Activated CD8-positive, alpha-beta memory T cell treated with anti-CD3 and anti-CD28 coated beads, Interleukin-2, amount 50 U/mL, for 24 hours (primary cell): Measurements from ENCODE around the gene ATP7B.

ENCODE experiments used
- DNase-seq: peaks from one replicate; pipeline ENCODE4 v3.0.0-alpha.2; 2020; ENCODE audit errors: extremely low read depth

Gene ATP7B

DNA sequence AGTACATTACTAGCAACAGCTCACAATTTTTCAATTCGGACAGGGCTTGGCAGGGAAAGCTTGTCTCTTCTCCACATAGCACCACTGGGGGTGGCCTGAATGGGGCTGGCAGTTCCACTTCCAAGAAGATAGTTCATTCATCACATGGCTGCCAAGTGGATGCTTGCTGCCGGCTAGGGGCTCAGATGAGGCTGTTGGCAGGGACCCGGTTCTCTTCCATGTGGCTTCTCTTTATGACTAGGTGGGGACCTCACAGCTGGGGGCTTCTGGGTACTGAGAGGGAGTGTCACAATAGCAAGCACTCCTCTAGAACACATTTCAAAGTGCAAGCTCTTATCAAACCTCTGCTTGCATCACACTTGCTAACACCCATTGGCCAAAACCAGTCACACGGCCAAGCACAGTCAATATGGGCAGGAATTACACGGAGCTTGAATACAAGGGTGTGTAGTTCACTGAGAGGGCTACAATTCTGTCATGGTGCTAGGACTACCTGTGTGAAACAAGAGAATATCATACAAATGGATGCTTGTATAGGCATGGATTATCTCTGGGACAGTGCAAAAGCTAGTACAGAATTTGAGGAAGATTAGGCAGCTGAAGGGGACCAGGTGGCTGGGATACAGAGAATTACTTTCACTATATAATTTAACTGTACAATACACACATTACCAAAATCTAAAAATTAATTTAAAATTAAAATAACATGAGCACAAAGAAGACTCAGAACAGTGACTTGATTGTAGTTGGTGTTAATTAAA lies 32.3 kb downstream of the ATP7B start:
- no peak for DNase-seq

DNA sequence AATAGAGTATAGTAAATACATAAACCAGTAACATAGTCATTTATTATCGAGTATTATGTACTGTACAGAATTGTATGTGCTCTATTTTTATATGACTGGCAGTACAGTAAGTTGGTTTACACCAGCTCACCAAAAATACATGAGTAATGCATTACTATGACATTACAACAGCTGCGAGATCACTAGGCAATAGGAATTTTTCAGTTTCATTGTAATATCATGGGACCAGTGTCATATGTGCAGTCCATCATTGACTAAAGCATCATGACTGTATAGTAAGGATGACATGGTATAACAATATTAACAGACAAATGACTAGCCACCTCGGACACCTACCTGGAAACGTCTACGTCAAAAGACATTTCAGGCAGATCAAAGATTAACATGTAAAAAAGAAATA lies 33.6 kb downstream of the ATP7B start:
- no peak for DNase-seq

DNA sequence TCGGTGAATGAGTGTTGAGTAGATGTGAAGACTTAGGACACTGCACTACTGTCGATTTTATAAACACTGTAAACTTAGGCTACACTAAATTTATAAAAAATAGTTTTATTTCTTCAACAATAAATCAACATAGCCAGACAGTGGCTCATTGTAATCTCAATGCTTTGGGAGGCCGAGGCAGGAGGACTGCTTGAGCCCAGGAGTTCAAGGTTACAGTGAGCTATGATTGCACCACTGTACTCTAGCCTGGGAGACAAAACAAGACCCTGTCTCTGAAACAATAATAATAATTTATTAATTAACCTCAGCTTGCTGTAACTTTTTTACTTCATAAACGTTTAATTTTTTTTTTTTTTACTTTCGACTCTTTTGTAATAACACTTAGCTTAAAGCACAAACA lies 34.4 kb downstream of the ATP7B start:
- no peak for DNase-seq

DNA sequence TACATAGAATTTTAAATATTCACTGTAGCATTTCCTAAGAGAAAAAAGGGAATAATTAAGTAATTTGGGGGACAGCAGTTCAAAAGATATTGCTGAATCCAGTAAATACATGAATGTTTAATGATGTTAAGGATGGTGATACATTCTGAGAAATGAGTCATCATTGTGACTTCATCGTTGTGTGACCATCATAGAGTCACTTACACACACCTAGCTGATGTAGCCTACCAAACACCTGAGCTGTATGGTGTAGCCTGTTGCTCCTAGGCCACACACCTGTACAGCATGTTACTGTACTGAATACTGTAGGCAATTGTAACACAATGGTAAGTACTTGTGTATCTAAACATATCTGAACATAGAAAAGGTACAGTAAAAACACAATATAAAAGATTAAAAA lies 34.8 kb downstream of the ATP7B start:
- no peak for DNase-seq

DNA sequence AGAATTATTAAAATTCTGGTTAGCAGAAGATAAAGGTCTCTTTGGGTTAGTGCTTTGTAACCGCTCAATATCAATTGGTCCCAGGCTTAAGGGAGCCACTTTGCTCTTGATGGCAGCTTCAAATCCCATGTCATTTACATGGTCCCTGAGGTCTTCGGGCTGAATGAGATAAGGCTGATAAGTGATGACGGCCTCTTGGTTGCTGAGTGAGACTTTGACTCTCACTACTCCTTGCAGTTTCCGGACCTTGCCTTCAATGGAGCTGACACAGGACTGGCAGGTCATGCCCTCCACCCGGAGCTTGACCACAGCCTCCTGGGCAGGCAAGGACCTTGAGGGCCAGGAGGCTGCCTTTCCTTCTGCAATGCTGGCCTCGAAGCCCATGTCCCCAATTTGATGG lies 36.8 kb downstream of the ATP7B start:
- no peak for DNase-seq

DNA sequence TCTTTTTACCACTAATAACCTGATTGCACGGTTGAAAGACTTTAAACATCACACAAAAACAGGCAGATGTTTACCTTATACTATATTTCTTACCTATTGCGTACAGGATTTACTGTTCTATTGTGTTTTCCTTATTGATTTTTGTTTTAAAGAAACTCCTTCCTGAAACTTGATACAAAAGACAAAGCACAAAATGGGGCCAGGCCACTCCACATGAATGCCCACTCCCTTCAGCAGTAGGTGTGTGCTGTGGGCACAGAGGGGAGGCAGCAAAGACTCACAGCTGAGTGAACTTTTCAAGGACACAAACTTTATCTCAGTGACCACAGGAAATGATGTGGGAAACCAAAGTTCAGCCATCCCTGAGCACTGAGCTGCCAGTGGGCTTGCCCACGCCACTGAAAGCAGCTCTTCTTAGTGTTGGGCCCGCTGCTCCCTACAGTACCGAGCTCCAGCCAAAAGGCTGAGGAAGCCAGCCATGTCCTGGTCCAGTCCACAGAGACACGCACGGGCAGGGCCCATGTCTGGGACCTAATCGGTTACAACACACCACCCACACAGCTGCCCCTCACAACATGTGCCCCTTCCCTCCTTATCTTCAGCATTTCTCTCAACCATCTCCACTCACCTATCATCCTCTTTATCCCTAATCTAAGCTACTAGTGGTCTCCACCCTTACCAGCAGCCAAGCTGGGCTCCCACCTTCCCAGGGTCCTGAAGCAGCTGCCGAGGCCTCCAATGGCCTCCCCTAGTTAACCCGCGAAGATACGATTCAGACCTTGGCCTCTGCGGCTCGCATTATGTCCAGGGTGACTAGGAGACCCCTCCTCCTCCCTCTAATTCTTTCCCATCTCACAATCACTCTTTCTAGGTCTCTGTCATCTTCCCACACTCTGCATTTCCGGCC lies 39.5 kb downstream of the ATP7B start:
- no peak for DNase-seq

DNA sequence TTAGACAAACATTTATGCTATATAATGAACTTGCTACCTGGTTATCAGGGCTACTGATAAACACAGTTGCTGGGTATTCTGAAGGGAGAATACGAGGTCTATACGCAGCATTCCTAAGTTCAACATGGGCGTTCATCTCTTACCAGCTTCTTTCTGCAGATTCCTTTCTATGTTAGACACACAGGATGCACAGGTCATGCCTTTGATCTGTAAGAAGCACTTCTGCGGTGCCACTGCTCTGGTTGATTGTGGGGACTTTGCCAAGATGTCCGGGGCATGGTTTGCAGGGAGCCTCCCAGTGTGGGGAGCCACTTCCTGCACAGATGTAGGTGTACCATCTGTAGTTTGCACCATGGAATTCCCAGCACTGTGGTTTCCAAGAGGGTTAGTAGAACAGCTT lies 40.9 kb downstream of the ATP7B start:
- no peak for DNase-seq

DNA sequence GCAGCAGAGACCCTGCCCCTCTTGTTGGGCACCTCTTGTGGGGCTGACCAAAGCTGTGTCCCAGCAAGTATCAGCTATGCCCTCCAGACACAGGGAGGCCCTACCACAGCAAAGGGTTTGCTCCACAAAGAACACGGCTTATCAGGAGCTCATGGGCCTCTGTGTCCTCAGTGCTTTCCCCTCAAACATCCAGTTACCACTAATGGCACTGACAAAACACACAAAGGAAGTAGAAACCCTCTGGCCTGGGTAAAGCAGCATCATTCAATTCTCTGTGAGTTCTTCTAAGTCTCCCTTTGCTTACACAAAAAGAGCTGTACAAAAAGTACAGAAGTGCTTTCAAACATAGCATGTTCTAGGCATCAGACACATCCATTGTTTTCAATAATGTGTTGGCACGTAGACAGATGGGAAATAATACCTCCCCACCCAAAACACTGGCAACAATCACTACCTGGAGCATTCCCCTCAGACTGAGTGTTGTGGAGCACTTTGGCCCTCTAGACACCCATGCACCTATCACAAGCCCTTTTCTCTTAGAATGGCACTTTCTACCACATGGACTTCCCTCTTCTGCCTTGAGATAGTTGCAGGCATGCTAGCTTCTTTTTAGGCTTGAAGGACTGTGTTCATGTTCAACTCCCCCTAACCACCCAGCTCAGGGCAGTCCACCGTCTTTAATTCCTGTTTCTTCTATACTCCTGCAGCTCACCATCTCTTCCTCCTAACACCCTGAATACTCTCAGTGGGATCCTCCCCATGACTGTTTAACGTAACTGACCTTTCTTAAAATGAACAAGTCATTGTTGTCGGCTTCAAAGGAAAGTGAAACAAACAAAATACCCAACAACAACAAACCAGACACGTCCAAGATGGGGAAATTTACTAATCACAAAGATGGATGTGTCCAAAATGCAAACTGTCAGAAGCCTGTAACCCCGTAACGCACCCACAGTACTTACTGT lies 43.5 kb downstream of the ATP7B start:
- DNase-seq, result no peak

DNA sequence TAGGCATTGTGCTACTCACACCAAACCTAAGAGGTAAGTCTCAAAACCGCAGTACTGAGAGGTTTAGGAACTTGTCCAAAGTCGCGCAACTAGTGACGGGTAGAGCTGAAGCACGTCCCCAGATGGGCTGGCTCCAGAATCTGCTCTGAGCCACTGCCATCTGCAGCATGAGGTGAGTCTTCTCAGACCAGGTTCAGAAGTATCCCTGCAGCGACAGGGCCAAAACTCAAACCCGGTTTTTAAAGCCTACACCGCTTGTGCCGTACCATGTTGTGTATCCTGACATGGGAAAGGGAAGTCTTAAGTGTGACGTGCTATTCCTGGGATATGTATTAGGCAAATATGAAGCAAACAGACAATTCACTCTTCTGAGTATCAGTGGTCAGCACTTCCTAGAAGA lies 45.1 kb downstream of the ATP7B start:
- DNase-seq, result no peak

DNA sequence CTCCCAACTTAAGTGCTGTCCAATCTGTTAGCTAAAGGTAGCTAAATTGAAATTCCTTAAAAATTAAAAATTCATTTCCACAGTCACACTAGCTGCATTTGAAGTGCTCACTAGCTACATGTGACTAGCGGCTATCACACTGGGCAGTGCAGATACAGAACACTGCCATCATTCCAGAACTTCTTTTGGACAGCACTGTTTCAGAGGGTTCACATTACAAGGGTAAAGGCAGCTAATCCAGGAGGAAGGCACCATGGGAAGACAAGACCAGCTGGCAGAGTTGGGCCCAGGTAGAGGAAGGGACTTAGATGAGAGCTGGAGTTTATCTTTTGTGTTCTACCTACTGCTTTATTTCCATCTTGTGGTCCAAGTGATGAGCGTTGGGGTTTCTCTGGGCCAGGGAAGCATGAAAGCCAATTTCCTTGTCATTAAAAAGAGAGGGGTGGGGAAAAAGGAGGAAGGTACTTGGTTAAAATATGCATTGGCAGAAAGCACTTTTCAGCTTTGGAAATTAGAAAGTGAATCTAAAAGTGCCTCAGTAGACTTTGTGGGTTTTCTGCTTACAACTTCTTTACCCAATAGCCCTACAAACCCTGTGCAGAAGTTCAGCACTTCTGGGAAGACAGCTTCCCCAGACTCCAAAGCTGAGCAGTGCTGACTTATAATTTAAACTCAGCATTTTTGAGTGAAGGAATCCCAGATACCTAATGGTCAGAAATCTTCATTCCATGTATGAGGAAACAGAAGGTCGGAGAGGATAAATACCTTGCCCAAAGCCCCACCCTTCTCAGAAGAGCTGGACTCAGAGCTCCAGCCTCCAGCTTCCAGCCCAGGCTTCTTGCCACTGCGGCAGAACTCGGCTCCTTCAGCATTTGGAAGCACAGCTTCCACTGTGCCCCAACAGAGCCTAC lies 49.5 kb downstream of the ATP7B start:
- no peak for DNase-seq

DNA sequence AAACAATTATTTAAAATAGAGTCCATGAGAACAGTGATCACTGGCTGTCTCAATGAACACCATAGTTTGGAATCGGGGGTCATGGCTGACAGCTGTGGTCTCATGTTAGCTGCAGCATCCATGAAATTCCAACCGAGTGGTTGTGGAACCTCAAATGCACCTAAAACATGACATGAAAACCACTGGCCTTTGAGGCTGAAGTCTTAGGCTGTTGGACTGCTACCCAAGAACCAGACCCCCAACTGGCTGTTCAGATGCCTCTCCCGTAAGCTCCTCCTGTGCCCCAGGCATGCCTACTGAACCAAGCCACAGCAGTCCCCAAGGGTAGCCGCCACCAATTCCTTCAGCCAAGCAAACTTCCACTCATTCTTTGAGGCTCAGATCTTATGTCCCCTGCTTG lies 50.5 kb downstream of the ATP7B start:
- no peak for DNase-seq

DNA sequence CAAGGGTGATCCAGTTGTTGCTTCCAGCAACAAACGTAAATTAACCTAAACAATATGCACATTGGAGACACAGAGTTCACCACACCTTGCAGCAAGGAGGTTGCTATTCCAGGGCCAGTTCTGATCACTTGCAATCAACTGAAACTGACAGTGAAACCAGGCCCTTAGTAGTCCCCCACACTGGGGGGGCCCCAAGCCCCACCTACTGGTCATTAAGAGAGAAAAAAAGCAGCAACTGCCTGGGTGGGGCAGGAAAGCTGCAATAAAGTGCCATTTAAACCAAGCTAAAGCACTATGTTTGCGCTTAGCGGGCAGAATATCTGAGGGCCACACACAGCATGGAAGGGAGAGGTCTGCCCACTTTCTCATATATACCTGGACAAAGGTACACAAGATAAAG lies 51.5 kb downstream of the ATP7B start:
- no peak for DNase-seq

DNA sequence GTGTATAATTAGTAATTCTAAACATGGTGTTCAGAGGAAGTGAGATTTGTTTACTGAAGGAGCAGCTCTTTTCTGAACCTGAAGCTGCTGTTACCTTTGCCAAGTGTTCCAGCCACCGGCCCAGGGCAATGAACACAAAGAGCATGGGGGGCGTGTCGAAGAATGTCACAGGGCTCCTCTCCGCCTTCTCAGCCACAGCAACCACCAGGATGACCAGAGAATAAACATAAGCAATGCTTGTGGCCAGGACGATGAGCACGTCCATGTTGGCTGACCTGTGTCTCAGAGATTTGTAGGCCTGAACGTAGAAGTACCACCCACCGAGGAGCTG lies 53.1 kb downstream of the ATP7B start:
- DNase-seq, result no peak

DNA sequence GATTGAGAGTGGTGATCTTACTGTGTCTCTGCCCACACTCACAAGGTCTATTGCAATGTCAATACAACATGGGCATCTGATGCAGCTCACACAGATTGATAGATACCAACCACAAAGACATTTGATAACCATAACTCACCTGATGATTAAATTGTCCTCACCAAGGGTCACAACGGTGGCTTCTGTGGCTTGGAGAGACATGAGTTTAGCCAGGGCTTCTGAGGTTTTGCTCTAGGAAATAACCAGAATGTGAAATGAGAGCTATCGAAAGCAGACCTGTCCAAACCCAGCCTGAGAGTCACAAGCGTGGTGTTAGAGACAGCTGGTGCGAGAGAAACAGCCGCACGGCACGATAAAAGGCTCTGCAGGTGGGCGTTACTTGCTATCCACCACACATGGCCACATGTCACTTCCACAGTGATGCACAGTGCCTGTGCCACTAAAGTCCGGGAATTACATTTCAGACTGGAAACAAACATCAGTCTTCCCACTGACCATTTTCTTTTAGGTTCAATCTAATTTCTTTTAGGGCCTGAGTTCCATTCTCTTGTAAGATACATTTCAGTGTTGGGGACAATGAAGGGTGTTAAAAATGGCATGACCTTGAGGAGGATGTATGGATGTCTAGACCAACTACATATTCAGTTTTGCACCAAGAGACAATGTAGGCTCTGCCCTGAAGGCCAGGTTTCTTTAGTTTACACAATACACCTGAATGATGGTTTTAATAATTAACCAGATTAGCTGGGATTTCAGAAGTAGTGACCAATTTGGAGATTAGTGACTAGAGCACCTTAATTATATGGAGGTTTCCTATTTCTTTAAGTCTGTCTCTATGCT lies 53.7 kb downstream of the ATP7B start:
- DNase-seq, result no peak

DNA sequence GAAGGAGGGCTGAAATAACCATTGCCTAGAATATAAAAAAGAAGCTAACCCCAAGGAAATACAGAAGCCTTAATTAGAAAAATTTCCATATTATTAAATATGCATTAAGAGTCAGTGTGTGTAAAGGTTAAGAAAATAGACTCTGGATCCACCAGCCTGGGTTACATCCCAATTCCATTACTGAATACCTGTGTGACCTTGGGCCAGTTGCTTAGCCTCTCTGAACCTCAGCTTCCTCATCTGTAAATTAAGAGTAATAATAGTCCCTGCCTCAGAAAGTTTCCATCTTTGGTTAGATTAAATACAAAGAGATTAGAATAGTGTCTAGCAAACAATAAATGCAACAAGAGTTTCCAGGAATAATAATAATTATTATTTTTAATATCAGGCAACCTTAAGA lies 54.5 kb downstream of the ATP7B start:
- DNase-seq, result no peak

DNA sequence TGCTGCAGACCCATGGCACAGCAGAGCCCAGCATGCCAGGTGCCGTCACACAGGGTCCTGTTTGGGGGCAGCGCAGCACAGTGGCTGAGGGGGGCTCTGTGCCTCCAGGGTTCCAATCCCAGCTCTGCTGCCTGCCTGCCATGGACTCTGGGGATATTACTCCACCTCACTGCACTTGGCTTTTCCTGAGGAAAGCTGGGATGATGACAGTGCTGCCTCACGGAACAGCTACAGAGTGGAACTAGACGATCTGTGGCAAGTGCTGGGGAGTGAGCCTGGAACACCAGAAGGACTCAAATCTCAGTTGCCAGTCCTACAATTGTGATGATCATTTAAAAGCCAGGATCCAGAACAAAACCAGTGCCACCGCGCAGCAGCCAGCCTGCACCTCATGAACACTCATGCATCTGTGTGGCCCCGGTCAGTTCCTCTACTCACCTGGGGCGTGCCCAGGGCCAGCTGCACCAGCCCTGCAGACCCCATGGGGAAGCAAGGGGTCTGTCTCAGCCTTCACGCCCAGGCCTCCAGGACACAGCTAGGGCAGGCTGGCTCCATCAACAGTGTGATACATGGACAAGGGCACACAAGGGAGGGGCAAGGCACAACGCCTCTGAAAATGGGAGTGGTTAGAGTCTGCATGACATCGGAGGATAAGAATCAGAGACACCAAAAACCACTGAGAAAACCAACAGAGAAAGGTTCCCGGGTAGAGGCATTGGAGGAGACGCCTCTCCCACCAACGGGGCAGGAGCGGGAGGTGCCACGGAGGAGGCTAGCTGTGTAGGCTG lies 55.2 kb downstream of the ATP7B start:
- DNase-seq, result no peak

DNA sequence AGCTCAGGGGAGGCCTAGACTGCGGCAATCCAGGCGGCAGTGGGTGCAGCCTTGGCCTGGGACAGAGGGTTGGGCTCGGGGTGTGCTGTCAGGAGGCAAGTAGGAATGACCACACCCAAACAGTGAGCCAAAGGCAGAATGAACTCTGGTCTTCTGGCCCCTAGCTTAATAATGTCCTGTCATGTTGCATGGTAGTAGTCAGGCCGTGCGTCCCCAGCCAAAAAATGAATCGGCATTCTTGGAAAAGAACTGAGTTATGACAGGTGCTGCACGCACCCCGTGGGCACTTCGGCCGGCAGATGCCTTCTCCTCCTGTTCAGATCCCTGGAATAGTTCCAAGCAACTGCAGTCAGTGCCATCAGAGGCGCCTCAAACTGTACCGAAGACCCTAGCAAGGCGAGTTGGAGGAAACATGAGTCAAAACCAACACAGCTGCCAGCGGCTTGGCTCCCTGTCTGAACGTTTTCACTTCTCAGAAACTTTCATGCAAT lies 55.9 kb downstream of the ATP7B start:
- DNase-seq, result no peak

DNA sequence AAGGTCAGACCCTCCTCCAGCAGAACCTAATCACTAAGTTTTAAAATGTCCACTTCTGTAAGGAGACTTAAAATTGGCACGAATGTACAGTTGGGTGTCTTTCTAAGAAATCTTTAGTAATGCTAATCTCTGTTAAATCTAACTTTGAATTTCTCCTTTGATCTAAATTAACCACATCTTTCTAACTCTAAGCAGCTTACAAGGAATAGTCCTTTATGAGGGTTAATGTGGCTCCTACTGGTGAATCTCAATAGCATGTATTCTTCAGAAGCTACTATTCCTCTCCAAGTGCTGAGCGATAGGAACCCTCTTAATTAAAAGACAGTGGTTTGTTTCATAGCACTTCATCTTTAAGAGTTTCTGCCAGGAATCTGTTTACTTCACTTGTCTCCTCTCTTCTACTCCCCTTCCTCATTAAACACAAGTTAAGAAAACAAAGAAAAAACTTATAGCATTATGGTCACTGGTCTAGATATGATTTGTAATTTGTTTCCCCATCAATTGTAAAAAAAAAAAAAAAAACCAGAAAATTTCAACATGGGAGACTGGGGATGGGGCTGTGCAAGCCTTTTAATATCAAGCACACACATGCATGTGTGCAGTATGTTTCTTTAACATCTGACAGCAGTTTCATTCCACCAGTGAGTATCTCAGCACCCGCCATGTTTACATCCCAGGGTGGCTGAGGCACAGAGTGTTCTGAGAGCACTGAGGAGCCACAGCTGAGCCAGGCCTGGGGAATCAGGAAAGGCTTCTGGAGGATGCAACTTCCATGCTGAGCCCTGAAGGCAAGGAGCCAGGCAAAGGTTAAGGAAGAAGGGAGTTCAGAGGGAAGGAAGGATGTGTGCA lies 57.7 kb downstream of the ATP7B start:
- no peak for DNase-seq
